Measurements from ENCODE around the gene HOXC9.

HOXC9 gene

DNA sequence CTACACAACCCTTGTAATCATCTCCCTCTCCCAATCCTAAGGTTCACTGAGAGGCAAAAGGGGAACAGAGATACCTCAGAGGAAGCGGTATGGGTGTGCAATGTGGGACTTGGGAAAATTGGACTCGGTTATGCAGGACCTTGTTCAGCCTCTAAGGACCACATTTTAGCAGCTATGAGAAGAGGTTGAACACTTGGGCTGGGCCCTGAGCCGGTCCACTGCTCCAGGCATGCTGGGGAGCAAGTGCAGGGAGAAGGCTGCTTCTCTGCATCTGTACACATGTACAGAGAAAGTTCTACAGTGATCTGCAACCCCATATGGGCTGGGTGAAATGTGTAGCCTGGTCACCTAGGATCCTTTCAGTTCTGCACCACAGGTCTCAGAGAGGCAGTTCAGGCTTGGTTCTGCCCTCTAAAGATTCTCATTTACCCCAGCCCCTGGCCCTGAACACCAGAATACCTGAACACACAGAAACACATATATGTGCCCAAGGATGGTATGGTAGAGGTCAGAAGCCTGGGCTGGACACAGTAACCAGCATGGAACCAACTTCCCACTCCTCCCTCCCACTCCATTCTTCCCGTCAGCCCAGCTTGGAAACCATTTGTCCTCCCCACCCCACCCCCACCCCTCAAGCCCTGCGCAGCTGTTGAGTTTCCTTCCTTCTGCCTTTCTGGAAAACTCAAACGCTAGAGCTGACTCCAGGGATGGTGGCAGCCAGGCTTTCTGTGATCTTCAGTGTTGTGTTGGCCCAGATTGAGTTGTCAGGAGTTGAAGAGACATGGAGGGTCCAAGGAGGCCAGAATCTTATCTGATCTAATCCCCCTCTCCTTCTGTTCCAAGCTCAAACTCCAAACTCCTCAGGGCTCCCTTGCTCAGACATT lies 43.3 kb downstream of the HOXC9 start:
- no peak for DNase-seq

DNA sequence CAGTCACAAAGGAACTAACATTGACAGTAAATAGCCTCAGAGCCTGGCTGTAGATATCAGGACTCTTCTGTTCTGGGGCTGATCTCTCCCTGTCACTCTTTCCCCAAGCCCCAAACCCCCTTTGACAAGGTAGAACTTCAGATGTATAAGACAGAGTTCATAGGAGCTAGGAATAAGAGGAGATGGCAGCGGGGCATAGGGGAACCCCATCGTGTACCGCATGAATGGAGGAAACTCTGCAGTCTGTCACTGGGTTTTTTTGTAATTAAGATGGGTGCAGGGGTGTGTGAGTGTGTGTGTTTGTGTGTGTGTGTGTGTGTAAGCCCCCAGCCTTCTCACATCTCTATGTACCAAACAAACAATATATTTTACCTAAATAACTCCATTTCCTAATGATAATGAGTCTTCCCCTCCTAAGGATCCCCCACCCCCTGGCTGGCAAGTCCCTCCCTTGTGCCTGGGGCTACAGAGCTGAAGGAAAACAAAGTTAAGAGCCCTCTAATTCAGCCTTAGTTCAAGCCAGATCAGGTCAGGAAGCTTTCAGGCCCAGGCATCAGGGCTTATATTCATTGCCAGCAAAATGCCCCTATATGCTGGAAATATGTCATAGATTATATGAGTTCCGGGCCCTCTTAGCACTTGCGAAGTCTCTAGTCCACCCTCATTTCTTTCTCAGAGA lies 44.6 kb downstream of the HOXC9 start:
- no peak for DNase-seq

DNA sequence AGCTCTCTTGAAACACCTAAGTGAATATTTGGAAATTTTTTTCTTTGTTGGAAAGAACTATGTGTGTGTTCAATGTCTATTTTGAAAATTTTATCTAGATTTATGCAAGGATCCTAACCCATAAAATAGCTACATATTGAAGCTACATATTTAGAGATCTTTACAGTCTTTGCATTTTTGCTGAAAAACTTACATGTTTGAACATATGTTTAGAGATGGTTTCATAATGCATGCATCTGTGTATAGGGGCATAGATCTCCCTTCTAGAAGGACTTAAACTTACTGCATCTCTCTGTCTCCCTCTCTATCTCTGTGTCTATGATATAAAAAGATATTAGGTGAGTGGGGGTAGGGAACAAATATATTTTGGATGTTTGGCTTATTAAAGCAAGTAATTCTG lies 45.4 kb downstream of the HOXC9 start:
- DNase-seq = no peak

DNA sequence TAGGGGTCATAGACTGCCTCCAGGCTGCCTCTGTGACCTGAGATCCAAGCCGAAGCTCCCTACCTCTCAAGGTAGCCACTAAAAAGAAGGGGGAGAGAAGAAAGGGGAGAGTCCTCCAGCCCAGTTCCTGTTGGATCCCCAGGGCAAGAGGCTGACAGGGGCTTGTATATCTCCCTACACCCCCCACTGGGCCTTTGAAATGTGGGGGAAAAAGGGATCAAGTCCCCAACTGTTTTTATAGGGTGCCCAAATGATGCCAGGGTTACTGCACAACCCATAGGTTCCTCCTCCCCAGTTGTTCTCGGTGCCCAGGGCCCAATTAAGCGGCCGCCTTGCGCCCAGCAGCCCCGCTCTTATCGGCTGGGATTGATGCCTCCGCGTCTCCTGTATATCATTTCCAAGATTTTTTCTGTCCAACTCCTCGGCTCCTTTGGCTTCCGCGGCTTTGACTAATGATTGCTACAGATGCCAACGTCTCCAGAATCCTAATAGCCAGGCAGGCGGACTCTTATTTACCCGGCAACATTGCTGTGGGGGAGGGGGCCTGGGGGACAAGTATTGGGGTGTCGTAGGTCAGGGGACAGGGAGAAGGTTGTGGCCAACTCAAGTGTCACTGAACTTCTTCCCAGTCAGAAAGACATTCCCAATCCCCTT lies 46.0 kb downstream of the HOXC9 start:
- DNase-seq = no peak

DNA sequence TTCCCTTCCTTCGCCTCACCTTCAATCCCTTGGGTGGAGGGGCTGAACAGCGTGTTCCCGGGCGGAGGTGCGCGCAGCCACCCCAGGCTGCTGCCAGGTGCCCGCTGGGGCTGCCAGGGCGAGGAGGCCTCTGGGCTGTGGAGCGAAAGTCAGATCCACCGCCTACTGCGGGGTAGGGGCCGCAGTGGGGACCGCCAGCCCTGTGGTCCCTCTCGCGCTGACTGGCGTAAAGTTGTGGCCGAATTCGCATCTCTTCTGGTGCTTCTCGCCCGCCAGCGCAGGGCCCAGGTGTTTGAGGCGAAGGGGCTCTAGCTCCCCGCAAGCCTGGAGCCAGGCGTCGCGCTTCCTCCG lies 46.8 kb downstream of the HOXC9 start:
- no peak for DNase-seq

DNA sequence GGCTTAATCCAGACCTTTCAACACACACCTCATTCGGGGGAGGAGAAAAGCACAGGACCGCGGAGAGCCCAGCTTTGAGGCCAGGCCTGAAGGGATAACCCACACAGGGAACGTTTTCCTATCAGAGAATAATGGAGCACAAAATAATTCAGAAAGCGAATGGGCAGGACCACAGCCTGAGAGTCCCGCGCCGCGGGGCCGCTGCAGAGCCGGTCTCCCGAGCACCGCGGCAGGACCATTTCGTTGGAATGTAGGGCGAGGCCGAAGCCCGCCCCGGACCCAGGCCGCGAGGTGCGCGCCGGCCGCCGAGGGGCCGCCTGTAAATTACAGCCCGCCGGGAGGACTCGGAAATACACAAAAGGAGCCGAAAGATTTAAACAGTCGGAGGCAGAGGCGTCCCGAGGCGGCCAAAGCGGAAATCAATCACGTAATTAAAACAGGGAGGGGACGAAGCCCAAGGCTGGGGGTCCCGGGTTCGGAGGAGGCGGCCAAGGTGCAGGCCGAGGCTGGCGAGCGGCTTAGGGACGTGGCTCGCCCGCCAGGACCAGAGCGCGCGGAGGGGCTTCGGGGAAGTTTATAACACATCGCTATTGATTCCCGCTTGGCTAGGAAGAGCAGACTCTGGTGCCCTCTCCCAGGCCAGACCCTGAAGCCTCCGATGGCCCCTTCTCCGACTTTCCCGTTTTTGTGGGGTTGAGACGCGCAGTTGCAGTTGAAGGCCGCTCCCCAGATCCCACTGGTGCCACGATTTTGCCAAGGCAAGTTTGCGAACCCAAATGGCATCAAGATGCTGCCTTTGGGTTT lies 47.4 kb downstream of the HOXC9 start:
- DNase-seq = no peak

DNA sequence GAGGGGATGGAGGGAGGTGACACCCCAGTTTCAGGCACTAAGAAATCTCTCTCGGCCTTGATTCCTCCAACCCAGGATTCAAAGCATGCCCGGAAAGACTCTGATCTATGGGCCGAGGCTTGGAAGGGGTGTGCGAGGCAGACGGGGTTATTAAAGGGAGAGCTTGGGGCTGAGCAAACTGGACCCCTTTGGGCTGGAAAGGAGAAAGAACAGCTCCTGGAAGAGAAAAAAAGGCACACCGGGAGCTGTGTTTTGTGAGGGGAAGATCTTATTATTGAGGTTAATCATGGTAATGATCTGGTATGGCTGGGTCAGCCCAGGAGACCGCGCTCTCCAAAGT lies 48.0 kb downstream of the HOXC9 start:
- DNase-seq = no peak

DNA sequence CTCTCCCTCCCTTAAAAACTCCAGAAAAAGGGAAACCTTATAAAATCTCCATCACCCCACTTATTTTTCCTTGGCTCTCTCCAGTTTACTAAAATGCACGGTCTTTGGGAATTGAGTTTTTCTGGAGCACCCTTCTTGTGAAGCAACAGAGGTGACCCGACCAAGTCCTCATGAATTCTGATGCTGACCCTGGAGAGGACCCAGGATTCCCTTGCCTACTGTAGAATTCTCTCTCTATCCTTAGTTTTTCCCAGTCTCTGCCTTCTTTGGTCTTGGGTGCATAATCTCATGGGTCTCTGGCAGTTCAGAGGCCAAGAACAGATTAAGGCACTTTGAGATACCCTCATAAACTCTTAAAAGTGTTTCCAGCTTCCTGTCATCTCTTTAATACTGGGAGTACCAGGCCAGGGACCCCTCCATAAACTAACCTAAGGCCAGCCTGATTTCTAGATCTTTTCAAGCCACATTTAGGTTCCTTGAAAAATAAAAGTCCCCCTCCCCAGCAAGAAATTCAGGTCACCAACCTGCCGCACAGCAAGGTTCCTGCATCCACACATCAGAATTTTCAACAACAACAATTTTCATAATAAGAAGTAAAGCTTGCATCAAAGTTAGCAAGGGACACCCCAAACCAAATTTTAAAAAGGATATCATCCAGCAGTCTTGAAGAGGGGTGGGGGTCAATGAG lies 48.6 kb downstream of the HOXC9 start:
- DNase-seq = no peak

DNA sequence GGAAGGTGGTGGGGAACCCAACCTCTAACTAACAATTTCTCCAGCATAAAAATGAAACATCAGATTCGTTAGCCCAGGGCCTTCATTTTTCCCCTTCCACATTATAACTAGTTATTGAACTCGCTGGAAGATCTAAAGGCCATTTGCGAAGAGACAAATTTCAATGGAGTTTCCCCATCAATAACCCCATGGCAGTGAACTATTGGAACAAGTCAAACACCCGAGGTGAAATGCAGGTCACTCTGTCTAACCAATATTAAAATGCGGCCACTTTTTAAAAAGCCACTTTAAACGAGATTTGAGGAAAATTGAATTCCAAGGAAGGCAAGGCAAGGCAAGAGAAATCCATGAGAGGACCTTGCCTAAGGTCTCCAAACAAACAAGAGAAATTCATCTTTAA lies 49.1 kb downstream of the HOXC9 start:
- DNase-seq = no peak

DNA sequence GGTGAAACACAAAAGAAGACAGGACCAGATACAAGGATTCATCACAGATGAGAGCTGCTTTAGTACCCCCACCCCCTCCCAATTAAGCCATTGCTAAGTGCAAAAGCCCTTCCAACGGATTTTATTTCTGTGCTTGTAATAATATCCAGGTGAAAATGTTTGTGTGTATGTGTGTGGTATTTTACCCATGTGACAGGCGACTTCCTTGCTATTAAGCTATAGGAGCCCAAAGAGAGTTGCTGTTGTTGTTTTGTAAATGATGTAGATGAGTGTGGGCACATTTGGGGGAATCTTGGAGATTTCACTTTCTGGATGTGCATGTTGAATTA lies 50.5 kb downstream of the HOXC9 start:
- no peak for DNase-seq

DNA sequence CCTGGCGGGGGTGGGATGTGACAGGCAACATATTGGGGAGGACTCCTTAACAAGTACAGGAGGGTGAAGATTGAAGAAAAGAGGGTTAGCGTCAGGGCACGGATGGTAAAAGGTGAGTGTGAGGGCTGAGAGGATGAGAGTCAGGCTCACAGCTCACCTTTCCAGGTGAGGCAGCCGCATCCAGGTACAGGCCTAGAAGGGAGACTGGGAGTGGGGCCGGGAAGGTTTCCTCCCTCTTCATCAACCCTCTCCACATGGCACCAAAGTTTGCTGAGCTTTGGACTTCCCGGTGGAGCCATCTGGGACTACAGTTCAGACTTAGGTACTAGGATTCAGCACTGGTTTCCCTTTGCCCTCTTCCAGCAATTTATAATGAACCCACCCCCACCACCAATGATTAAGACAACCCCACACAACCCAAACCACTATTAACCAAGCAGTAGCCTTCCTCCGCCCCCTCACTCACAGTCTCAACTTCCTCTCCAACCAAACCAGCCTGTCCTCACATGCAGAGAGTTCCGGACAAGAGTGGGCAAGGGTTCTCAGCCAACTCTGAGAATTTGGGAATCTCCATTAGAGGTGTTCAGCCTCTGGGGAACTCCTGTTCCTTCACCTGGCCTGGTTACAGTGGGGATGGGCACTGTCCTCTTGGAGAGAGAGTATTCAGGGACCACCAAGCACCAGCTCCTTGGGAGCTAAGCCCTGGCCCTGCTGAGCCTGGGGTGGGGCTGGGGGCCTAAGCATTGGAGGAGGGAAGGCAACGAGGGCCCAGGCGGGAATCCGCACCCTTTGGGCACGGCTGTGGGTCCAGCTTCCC lies 51.3 kb downstream of the HOXC9 start:
- DNase-seq = no peak

DNA sequence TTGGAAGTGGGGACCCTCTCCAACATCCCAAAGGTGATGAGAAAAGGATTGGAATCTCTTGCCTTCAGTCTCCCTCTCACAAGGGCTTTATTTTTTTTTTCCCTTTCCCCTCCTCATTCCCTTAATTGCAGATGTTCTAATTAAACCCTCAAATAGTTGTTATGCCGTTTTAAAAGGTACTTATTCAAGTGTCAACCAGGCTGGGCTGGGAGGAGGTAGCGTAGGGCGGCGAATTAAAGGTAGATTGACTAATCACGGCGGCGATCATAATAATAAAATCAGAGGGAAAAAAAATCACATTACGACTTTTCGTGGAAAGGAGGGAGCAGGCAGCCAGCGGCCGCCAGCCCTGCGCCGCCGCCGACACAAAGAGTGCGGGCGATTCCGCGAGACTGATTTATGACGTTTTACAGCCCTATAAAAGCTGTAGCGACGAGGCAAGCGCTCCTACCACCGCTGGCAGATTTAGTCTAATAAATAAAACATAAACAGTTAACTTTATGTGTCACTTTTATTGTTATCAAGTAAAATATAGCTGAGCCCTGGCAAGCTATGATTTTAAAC lies 52.0 kb downstream of the HOXC9 start:
- DNase-seq = no peak

DNA sequence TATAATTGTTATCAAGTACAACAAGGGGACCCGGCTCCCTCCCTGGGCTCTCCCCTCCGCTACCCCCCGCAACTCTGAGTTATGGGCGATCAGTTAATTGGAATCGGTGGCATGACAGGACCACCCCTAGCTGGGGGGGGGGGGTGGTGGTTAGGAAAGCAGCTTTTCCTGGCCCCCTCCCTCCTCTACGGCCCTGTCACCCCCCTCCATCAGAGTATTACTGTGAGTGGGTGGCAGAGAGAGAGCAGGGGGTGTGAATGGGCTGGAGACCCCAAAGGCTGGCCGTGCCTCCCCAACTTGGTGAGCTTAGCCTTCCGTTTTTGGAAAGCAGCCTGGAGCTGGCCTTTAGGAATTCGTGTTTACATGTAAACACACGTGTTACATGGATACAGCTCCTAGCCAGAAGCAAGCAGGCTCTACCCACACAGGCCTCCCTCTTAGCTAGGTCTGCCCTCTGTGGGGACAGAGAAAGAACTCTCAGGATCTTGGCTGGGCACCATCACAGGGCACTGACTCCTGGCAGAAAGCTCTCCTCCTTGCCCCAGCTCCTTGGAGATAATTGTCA lies 52.6 kb downstream of the HOXC9 start:
- peak; percentile 13 for DNase-seq

Measured in DMS79 treated with DMSO at 0.1 percent for 48 hours (cell line).